ENCODE measurements around the gene WDR1.

DNA sequence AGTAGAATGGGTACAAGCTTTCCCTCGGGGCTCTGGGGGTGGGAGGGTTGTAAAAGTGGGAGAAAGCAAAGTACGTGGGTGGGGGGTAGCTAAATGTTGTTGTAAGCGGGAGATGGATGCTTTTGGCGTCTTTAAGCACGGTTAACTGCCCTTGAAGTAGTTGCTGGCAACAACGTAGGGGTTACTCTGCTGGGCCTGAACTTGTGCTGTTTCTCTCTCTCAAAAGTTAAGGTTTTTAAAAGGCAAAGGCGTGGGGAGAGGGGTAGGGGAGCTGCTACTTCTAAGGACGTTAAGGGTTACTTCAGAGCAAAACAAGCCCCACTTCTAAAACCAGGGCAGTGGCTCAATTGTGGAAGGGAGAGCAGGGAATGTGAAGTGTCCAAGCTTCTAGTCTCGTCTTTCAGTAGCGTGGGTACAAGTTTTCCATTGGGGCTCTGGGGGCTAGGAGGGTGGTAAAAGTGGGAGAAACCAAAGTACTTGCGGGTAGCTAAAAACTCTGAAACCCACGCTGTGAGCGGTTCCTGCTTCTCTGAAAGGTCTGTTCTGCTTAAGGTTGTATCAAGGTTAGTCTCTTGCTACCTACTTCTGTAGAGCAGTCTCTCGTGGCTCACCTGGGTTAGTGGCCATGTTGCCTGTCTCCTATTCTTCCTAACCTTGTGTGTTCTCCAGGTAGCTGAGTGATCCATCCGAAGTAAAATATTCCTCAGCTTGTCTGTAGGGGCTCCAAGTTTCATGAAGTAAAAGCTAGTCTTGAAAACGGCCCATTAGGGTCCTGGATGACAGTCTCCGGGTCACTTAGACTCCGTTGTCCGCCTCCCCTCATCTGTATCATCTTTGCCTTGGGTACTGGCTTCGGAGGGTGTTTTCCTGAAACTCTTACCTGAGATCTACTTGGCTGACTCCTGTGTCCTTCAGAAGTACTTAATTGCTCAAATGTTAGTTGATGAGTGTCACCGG lies 1.7 kb upstream of the WDR1 start:
- TF ChIP-seq, protein P1, sequence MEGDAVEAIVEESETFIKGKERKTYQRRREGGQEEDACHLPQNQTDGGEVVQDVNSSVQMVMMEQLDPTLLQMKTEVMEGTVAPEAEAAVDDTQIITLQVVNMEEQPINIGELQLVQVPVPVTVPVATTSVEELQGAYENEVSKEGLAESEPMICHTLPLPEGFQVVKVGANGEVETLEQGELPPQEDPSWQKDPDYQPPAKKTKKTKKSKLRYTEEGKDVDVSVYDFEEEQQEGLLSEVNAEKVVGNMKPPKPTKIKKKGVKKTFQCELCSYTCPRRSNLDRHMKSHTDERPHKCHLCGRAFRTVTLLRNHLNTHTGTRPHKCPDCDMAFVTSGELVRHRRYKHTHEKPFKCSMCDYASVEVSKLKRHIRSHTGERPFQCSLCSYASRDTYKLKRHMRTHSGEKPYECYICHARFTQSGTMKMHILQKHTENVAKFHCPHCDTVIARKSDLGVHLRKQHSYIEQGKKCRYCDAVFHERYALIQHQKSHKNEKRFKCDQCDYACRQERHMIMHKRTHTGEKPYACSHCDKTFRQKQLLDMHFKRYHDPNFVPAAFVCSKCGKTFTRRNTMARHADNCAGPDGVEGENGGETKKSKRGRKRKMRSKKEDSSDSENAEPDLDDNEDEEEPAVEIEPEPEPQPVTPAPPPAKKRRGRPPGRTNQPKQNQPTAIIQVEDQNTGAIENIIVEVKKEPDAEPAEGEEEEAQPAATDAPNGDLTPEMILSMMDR (IDR thresholded peaks at IDR 0.05), result no peak
- peak in 1 of 2 donors; percentile 66 for TF ChIP-seq POLR2A (IDR thresholded peaks at IDR 0.05)

Data from thyroid gland (tissue), 4 donors.